ENCODE measurements around the gene SBDS.
A peak's percentile ranks its signal among the peaks of the same experiment; 100 is the strongest.

The SBDS gene

GRCh38 chr7:66960192-66960591 lies 35.2 kb downstream of the SBDS start:
- TF ChIP-seq CTCF (IDR thresholded peaks at IDR 0.05), result no peak
- no peak for DNase-seq (ENCODE audit: low spot score)
- H3K4me3 ChIP-seq, result no peak overlapping the region
- no peak overlapping the region for H3K27ac ChIP-seq

GRCh38 chr7:66958538-66959350 lies 36.6 kb downstream of the SBDS start:
- no peak for DNase-seq (ENCODE audit: low spot score)
- TF ChIP-seq CTCF (IDR thresholded peaks at IDR 0.05), result no peak
- Histone ChIP-seq H3K27ac (no peak overlapping the region), H3K4me3 (no peak overlapping the region)

GRCh38 chr7:66957595-66958290 lies 37.6 kb downstream of the SBDS start:
- Histone ChIP-seq H3K27ac (peak overlapping the region in 1 of 2 donors; percentile 27), H3K4me3 (no peak overlapping the region)
- TF ChIP-seq CTCF (IDR thresholded peaks at IDR 0.05), result no peak
- DNase-seq (ENCODE audit: low spot score), result no peak

- no peak for DNase-seq (ENCODE audit: low spot score)
- Histone ChIP-seq H3K4me3 (no peak overlapping the region), H3K27ac (no peak overlapping the region)
- TF ChIP-seq CTCF (IDR thresholded peaks at IDR 0.05), result no peak
Observed at GRCh38 chr7:66953044-66953427, 42.4 kb downstream of the SBDS start.

- TF ChIP-seq CTCF (IDR thresholded peaks at IDR 0.05), result no peak
- no peak overlapping the region for H3K27ac ChIP-seq
- no peak overlapping the region for H3K4me3 ChIP-seq
- no peak for DNase-seq (ENCODE audit: low spot score)
Observed at GRCh38 chr7:66952343-66953043, 42.9 kb downstream of the SBDS start.

- Histone ChIP-seq H3K4me3 (no peak overlapping the region), H3K27ac (no peak overlapping the region)
- DNase-seq (ENCODE audit: low spot score), result no peak
- TF ChIP-seq CTCF (IDR thresholded peaks at IDR 0.05), result no peak
Observed at GRCh38 chr7:66950763-66951162, 44.6 kb downstream of the SBDS start.
